GM18907 (cell line): ENCODE results near the gene NAB2.
"Not testable (repeated sequence)": the region's sequence is repeated elsewhere in the genome, so short reads cannot be mapped to it uniquely, and the experiment has no call there.

Source experiments
- ATAC-seq: cut with Tn5 transposase; IDR thresholded peaks from one replicate; pipeline ENCODE4 v1.9.1; 2021; ENCODE audit warnings: mild to moderate bottlenecking, moderate library complexity; ENCODE audit not compliant: unreplicated experiment

The NAB2 gene

GRCh38 chr12:57088354-57089270, at the start of gene NAB2:
TSS of gene NAB2 (plus strand) at chr12:57089114. CDS start at chr12:57089272, 158 bp downstream.
- ATAC-seq, result peak; percentile 65

- no peak for ATAC-seq
Observed at GRCh38 chr12:57040211-57040610, 48.7 kb upstream of the NAB2 start.

- ATAC-seq, result no peak
Observed at GRCh38 chr12:57040750-57041149, 48.2 kb upstream of the NAB2 start.

GRCh38 chr12:57042695-57043094, 46.2 kb upstream of the NAB2 start:
- ATAC-seq, result no peak

GRCh38 chr12:57044468-57044867, 44.4 kb upstream of the NAB2 start:
- no peak for ATAC-seq

- ATAC-seq, result no peak
Observed at GRCh38 chr12:57044889-57045288, 44.0 kb upstream of the NAB2 start.

- ATAC-seq, result no peak
Observed at GRCh38 chr12:57046086-57046791, 42.7 kb upstream of the NAB2 start.

GRCh38 chr12:57046947-57047890, 41.7 kb upstream of the NAB2 start:
- ATAC-seq, result no peak

- no peak for ATAC-seq
Observed at GRCh38 chr12:57047981-57048380, 40.9 kb upstream of the NAB2 start.

GRCh38 chr12:57048423-57049118, 40.3 kb upstream of the NAB2 start:
- no peak for ATAC-seq

- ATAC-seq, result no peak
Observed at GRCh38 chr12:57049119-57049446, 39.8 kb upstream of the NAB2 start.

- no peak for ATAC-seq
Observed at GRCh38 chr12:57049890-57050289, 39.0 kb upstream of the NAB2 start, which contains the start of gene MYO1A. TSS of gene MYO1A (minus strand) at chr12:57050129. CDS start at chr12:57048323, 1,806 bp downstream.

- no peak for ATAC-seq
Observed at GRCh38 chr12:57051011-57051410, 37.9 kb upstream of the NAB2 start.

GRCh38 chr12:57053146-57053545, 35.8 kb upstream of the NAB2 start:
- ATAC-seq, result not testable (repeated sequence)

- not testable (repeated sequence) for ATAC-seq
Observed at GRCh38 chr12:57053901-57054300, 35.0 kb upstream of the NAB2 start.

- ATAC-seq, result no peak
Observed at GRCh38 chr12:57055824-57056223, 33.1 kb upstream of the NAB2 start.

GRCh38 chr12:57057067-57057751, 31.7 kb upstream of the NAB2 start:
- ATAC-seq, result no peak

GRCh38 chr12:57058454-57058853, 30.5 kb upstream of the NAB2 start:
- peak; percentile 61 for ATAC-seq

GRCh38 chr12:57063991-57064685, 24.8 kb upstream of the NAB2 start:
- ATAC-seq, result peak; percentile 79
